Measurements from ENCODE around the gene IFNAR2. TPM values are rescaled to one million over a fixed set of nuclear protein-coding genes. Genes with fewer than 3 reads are reported as not detected.

Gene IFNAR2
- total and polyA plus RNA-seq, 2 donors (not counting 1 experiment from before 2014, with no cell fraction given) = 5.6 to 24.3 TPM

- H2AFZ ChIP-seq (ENCODE audit: low read length) = no peak overlapping the region
- H3K27me3 ChIP-seq (ENCODE audit: control insufficient read depth, insufficient read depth, low read length) = no peaks in the 10 kb centered on the region
- H3K4me3 ChIP-seq (replicated peaks in 1 of 4; ENCODE audit: control extremely low read depth in 1 of 4, insufficient read depth in 1 of 4, low read depth in 3 of 4, low read length in 4 of 4) = no peak overlapping the region
- no peaks in the 10 kb centered on the region for H3K79me2 ChIP-seq (ENCODE audit: control insufficient read depth, insufficient read depth, low read length)
- no peak for DNase-seq (ENCODE audit: low read depth in 2 of 2)
- no peaks in the 10 kb centered on the region for H4K20me1 ChIP-seq (ENCODE audit: control insufficient read depth, extremely low read depth, insufficient read depth, low read length)
- no peak for TF ChIP-seq CTCF (conservative IDR thresholded peaks at IDR 0.05 in 1 of 2, IDR thresholded peaks at IDR 0.05 in 1 of 2; ENCODE audit: low read depth in 1 of 2, low read length in 2 of 2)
- TF ChIP-seq EZH2 (IDR thresholded peaks at IDR 0.05; ENCODE audit: low read length, missing control alignments) = no peak
- no peaks in the 10 kb centered on the region for H3K4me1 ChIP-seq (ENCODE audit: control insufficient read depth, extremely low read depth, insufficient read depth, low read length)
- H3K27ac ChIP-seq (ENCODE audit: insufficient read depth, low read length) = no peak overlapping the region
- H3K9ac ChIP-seq (ENCODE audit: insufficient read depth, low read length) = no peak overlapping the region
- H3K4me2 ChIP-seq (ENCODE audit: extremely low read depth, insufficient read depth, low read length) = no peak overlapping the region
- no peaks in the 10 kb centered on the region for H3K9me3 ChIP-seq (ENCODE audit: control insufficient read depth, insufficient read depth, low read depth, low read length)
- peaks cover 7% of the 10 kb centered on the region for H3K36me3 ChIP-seq (ENCODE audit: control insufficient read depth, insufficient read depth, low read length)
Observed at GRCh38 chr21:33246506-33246905, 16.8 kb downstream of the IFNAR2 start.

DNA sequence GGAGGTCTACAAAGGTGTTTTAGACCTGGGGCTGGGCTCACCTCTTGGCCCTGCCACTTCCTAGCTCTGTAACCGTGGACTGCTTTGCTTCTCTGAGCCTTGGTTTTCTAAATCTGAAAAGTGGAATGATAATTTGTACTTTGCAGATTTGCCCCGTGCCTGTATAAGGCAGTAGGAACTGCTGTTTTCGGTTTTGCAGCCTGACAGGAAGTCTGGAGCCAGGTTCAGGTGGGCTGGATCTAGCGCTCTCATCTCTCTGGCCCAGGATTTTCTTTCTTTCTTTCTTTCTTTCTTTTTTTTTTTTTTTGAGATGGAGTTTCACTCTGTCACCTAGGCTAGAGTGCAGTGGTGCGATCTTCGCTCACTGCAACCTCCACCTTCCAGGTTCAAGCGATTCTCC lies 17.2 kb downstream of the IFNAR2 start:
- no peaks in the 10 kb centered on the region for H3K9me3 ChIP-seq (ENCODE audit: control insufficient read depth, insufficient read depth, low read depth, low read length)
- no peak overlapping the region for H2AFZ ChIP-seq (ENCODE audit: low read length)
- no peaks in the 10 kb centered on the region for H4K20me1 ChIP-seq (ENCODE audit: control insufficient read depth, extremely low read depth, insufficient read depth, low read length)
- no peaks in the 10 kb centered on the region for H3K79me2 ChIP-seq (ENCODE audit: control insufficient read depth, insufficient read depth, low read length)
- no peak overlapping the region for H3K27ac ChIP-seq (ENCODE audit: insufficient read depth, low read length)
- H3K4me3 ChIP-seq (replicated peaks in 1 of 4; ENCODE audit: control extremely low read depth in 1 of 4, insufficient read depth in 1 of 4, low read depth in 3 of 4, low read length in 4 of 4) = no peak overlapping the region
- H3K9ac ChIP-seq (ENCODE audit: insufficient read depth, low read length) = no peak overlapping the region
- DNase-seq (ENCODE audit: low read depth in 2 of 2) = no peak
- no peaks in the 10 kb centered on the region for H3K4me1 ChIP-seq (ENCODE audit: control insufficient read depth, extremely low read depth, insufficient read depth, low read length)
- no peak overlapping the region for H3K4me2 ChIP-seq (ENCODE audit: extremely low read depth, insufficient read depth, low read length)
- peaks cover 7% of the 10 kb centered on the region for H3K36me3 ChIP-seq (ENCODE audit: control insufficient read depth, insufficient read depth, low read length)
- H3K27me3 ChIP-seq (ENCODE audit: control insufficient read depth, insufficient read depth, low read length) = no peaks in the 10 kb centered on the region
- TF ChIP-seq EZH2 (IDR thresholded peaks at IDR 0.05; ENCODE audit: low read length, missing control alignments) (no peak), CTCF (conservative IDR thresholded peaks at IDR 0.05 in 1 of 2, IDR thresholded peaks at IDR 0.05 in 1 of 2; ENCODE audit: low read depth in 1 of 2, low read length in 2 of 2) (no peak)

- Histone ChIP-seq H3K36me3 (ENCODE audit: control insufficient read depth, insufficient read depth, low read length) (peaks cover 7% of the 10 kb centered on the region), H3K79me2 (ENCODE audit: control insufficient read depth, insufficient read depth, low read length) (no peaks in the 10 kb centered on the region), H3K27ac (ENCODE audit: insufficient read depth, low read length) (no peak overlapping the region), H4K20me1 (ENCODE audit: control insufficient read depth, extremely low read depth, insufficient read depth, low read length) (no peaks in the 10 kb centered on the region), H3K4me3 (replicated peaks in 1 of 4; ENCODE audit: control extremely low read depth in 1 of 4, insufficient read depth in 1 of 4, low read depth in 3 of 4, low read length in 4 of 4) (no peak overlapping the region), H3K9ac (ENCODE audit: insufficient read depth, low read length) (no peak overlapping the region), H3K4me2 (ENCODE audit: extremely low read depth, insufficient read depth, low read length) (no peak overlapping the region), H3K9me3 (ENCODE audit: control insufficient read depth, insufficient read depth, low read depth, low read length) (no peaks in the 10 kb centered on the region), H3K4me1 (ENCODE audit: control insufficient read depth, extremely low read depth, insufficient read depth, low read length) (no peaks in the 10 kb centered on the region), H2AFZ (ENCODE audit: low read length) (no peak overlapping the region), H3K27me3 (ENCODE audit: control insufficient read depth, insufficient read depth, low read length) (no peaks in the 10 kb centered on the region)
- no peak for DNase-seq (ENCODE audit: low read depth in 2 of 2)
- TF ChIP-seq EZH2 (IDR thresholded peaks at IDR 0.05; ENCODE audit: low read length, missing control alignments) (no peak), CTCF (conservative IDR thresholded peaks at IDR 0.05 in 1 of 2, IDR thresholded peaks at IDR 0.05 in 1 of 2; ENCODE audit: low read depth in 1 of 2, low read length in 2 of 2) (no peak)
Observed at GRCh38 chr21:33247599-33247998, 17.9 kb downstream of the IFNAR2 start.

All from fibroblast of lung (primary cell).